ENCODE data around the gene APOBEC3B. TPM values are rescaled to one million over a fixed set of nuclear protein-coding genes. Genes with fewer than 3 reads are reported as not detected.
"Not testable (repeated sequence)": the region's sequence is repeated elsewhere in the genome, so short reads cannot be mapped to it uniquely, and the experiment has no call there.

The APOBEC3B gene
- polyA plus RNA-seq, 1 donor (not counting 4 experiments of a cell fraction or from before 2014, with no cell fraction given), result 3.4 TPM

DNA sequence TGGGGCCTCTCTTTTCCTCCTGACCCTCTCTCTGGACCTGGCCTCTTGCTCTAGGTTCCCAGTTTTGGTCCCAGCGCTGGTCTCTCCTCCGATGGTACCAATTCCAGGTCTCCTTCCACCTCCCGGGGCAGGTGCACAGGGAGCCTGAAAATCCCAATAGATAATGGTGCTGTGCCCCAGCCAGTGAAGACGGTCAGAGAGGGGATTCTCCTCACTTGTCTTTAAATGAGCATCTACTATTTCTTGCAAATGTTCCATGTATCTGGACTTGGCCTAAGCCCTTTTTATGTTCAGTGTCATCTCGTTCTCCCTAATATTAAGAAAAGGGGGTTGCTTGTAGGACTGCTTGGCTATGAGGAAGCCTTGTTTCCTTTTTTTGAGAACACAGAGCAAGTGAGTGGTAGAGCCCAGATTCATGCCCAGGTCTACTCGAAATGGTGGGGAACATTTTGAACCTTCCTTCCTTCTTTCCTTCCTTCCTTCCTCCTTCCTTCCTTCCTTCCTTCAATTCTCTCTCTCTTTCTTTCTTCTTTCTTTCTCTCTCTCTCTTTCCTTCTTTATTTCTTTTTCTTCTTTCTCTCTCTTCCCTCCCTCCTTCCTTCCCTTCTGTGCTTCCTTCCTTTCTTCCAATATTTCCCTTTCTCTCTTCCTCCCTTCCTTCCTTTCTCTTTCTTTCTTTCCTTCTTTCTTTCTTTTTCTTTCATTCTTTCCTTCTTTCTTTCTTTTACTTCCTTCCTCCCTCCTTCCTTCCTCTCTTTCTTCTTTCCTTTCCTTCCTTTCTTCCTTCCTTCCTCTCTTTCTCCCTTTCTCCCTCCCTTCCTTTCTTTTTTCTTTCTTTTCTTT is 24.1 kb upstream of the APOBEC3B start:
- Histone ChIP-seq H4K20me1 (ENCODE audit: control insufficient read depth, extremely low read depth, insufficient read depth, low read length) (no peaks in the 10 kb centered on the region), H3K9ac (ENCODE audit: control insufficient read depth, extremely low read depth, insufficient read depth, low read length) (no peak overlapping the region), H3K4me1 (ENCODE audit: control insufficient read depth, extremely low read depth, insufficient read depth, low read length) (no peaks in the 10 kb centered on the region), H3K4me3 (ENCODE audit: control insufficient read depth in 2 of 3, extremely low read depth in 1 of 3, insufficient read depth in 2 of 3, low read depth in 1 of 3, low read length in 3 of 3) (no peak overlapping the region), H3K9me1 (ENCODE audit: control insufficient read depth, extremely low read depth, insufficient read depth, low read length) (no peaks in the 10 kb centered on the region), H3K9me3 (ENCODE audit: control insufficient read depth, low read depth, low read length) (no peaks in the 10 kb centered on the region), H3K27me3 (ENCODE audit: control insufficient read depth, extremely low read depth, insufficient read depth, low read length) (peaks cover 32% of the 10 kb centered on the region), H2AFZ (ENCODE audit: control insufficient read depth, low read length) (no peak overlapping the region), H3K36me3 (ENCODE audit: control insufficient read depth in 2 of 2, extremely low read depth in 1 of 2, insufficient read depth in 2 of 2, low read length in 2 of 2) (no peaks in the 10 kb centered on the region), H3K27ac (ENCODE audit: control insufficient read depth, insufficient read depth, low read length) (no peak overlapping the region), H3K4me2 (ENCODE audit: control insufficient read depth, extremely low read depth, insufficient read depth, low read depth, low read length) (no peak overlapping the region), H3K79me2 (ENCODE audit: control insufficient read depth, insufficient read depth, low read length) (no peaks in the 10 kb centered on the region)
- dilution Hi-C loops (cut with MboI; ENCODE audit: extremely low pct_ligation_motif_present, low sequenced_read_pairs), result no loop called here
- DNase-seq (ENCODE audit: low read depth, low spot score) (no peak), FAIRE-seq (no peak)
- TF ChIP-seq, protein P1, sequence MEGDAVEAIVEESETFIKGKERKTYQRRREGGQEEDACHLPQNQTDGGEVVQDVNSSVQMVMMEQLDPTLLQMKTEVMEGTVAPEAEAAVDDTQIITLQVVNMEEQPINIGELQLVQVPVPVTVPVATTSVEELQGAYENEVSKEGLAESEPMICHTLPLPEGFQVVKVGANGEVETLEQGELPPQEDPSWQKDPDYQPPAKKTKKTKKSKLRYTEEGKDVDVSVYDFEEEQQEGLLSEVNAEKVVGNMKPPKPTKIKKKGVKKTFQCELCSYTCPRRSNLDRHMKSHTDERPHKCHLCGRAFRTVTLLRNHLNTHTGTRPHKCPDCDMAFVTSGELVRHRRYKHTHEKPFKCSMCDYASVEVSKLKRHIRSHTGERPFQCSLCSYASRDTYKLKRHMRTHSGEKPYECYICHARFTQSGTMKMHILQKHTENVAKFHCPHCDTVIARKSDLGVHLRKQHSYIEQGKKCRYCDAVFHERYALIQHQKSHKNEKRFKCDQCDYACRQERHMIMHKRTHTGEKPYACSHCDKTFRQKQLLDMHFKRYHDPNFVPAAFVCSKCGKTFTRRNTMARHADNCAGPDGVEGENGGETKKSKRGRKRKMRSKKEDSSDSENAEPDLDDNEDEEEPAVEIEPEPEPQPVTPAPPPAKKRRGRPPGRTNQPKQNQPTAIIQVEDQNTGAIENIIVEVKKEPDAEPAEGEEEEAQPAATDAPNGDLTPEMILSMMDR (optimal IDR thresholded peaks at IDR 0.05 in 1 of 3, IDR thresholded peaks at IDR 0.05 in 1 of 3, conservative IDR thresholded peaks at IDR 0.05 in 1 of 3; ENCODE audit: extremely low read depth in 1 of 3, insufficient read depth in 2 of 3, low read length in 3 of 3), result no peak
- no peak for TF ChIP-seq EZH2 (IDR thresholded peaks at IDR 0.05; ENCODE audit: low read length)

DNA sequence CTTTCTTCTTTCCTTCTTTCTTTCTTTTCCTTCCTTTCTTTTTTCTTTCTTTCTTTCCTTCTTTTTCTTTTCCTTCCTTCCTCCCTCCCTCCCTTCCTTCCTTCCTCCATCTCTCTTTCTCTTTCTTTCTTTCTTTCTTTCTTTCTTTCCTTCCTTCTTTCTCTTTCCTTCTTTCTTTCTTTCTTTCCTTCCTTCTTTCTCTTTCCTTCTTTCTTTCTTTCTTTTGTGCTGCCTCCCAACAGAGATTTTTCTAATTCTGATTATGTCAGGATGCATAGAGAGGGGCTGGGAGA is 23.6 kb upstream of the APOBEC3B start:
- H3K79me2 ChIP-seq (ENCODE audit: control insufficient read depth, insufficient read depth, low read length); H3K9me3 ChIP-seq (ENCODE audit: control insufficient read depth, low read depth, low read length); H3K4me3 ChIP-seq (ENCODE audit: control insufficient read depth in 2 of 3, extremely low read depth in 1 of 3, insufficient read depth in 2 of 3, low read depth in 1 of 3, low read length in 3 of 3); H4K20me1 ChIP-seq (ENCODE audit: control insufficient read depth, extremely low read depth, insufficient read depth, low read length); H3K4me1 ChIP-seq (ENCODE audit: control insufficient read depth, extremely low read depth, insufficient read depth, low read length); H3K36me3 ChIP-seq (ENCODE audit: control insufficient read depth in 2 of 2, extremely low read depth in 1 of 2, insufficient read depth in 2 of 2, low read length in 2 of 2); FAIRE-seq; DNase-seq (ENCODE audit: low read depth, low spot score); H3K9me1 ChIP-seq (ENCODE audit: control insufficient read depth, extremely low read depth, insufficient read depth, low read length); H3K4me2 ChIP-seq (ENCODE audit: control insufficient read depth, extremely low read depth, insufficient read depth, low read depth, low read length); H3K27ac ChIP-seq (ENCODE audit: control insufficient read depth, insufficient read depth, low read length); dilution Hi-C loops (cut with MboI; ENCODE audit: extremely low pct_ligation_motif_present, low sequenced_read_pairs); H2AFZ ChIP-seq (ENCODE audit: control insufficient read depth, low read length); H3K9ac ChIP-seq (ENCODE audit: control insufficient read depth, extremely low read depth, insufficient read depth, low read length): not testable (repeated sequence)
- H3K27me3 ChIP-seq (ENCODE audit: control insufficient read depth, extremely low read depth, insufficient read depth, low read length), result peaks cover 27% of the 10 kb centered on the region

DNA sequence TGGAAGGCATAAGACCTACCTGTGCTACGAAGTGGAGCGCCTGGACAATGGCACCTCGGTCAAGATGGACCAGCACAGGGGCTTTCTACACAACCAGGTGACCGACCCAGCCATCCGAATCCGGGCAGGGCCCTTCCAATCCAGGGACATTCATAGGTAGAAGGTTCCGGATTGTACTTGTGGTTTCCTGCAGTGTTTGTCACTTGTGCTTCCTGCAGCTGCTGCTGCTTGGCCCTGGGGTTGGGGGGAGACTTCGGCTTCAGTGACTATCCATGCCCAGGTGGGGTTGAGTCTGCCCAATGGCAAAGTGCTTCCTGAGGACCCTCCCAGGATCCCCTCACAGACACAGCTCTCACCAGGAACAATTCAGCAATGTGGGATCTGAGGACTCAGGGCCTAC is 22.6 kb upstream of the APOBEC3B start:
- Histone ChIP-seq H3K4me1 (ENCODE audit: control insufficient read depth, extremely low read depth, insufficient read depth, low read length) (no peaks in the 10 kb centered on the region), H3K27me3 (ENCODE audit: control insufficient read depth, extremely low read depth, insufficient read depth, low read length) (peaks cover 28% of the 10 kb centered on the region), H3K79me2 (ENCODE audit: control insufficient read depth, insufficient read depth, low read length) (no peaks in the 10 kb centered on the region), H4K20me1 (ENCODE audit: control insufficient read depth, extremely low read depth, insufficient read depth, low read length) (no peaks in the 10 kb centered on the region), H3K4me2 (ENCODE audit: control insufficient read depth, extremely low read depth, insufficient read depth, low read depth, low read length) (no peak overlapping the region), H3K9me1 (ENCODE audit: control insufficient read depth, extremely low read depth, insufficient read depth, low read length) (no peaks in the 10 kb centered on the region), H3K36me3 (ENCODE audit: control insufficient read depth in 2 of 2, extremely low read depth in 1 of 2, insufficient read depth in 2 of 2, low read length in 2 of 2) (no peaks in the 10 kb centered on the region), H3K9ac (ENCODE audit: control insufficient read depth, extremely low read depth, insufficient read depth, low read length) (no peak overlapping the region), H3K9me3 (ENCODE audit: control insufficient read depth, low read depth, low read length) (no peaks in the 10 kb centered on the region), H3K27ac (ENCODE audit: control insufficient read depth, insufficient read depth, low read length) (no peak overlapping the region), H3K4me3 (ENCODE audit: control insufficient read depth in 2 of 3, extremely low read depth in 1 of 3, insufficient read depth in 2 of 3, low read depth in 1 of 3, low read length in 3 of 3) (no peak overlapping the region), H2AFZ (ENCODE audit: control insufficient read depth, low read length) (no peak overlapping the region)
- FAIRE-seq (no peak), DNase-seq (ENCODE audit: low read depth, low spot score) (no peak)
- TF ChIP-seq, protein P1 (optimal IDR thresholded peaks at IDR 0.05 in 1 of 3, IDR thresholded peaks at IDR 0.05 in 1 of 3, conservative IDR thresholded peaks at IDR 0.05 in 1 of 3; ENCODE audit: extremely low read depth in 1 of 3, insufficient read depth in 2 of 3, low read length in 3 of 3), result no peak
- no peak for TF ChIP-seq EZH2 (IDR thresholded peaks at IDR 0.05; ENCODE audit: low read length)
- dilution Hi-C loops (cut with MboI; ENCODE audit: extremely low pct_ligation_motif_present, low sequenced_read_pairs), result no loop called here

DNA sequence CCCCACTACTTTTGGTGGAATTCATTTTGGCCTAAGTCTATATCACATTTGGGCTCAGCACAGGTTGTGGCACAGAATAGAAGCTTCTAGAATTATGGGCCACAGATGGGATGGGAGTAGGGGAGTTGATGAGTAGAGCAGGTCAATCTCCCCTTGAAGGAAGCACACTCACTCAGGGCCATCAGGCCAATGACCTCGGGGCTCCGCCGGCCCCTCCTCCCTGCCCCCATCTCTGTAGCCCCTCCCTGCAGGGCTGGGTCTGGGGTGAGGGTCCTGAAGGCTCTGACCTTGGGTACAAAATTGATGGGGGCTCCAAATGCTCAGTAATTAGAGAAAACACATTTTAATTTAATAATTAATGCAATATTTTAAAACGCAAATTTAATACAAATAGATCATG is 21.5 kb upstream of the APOBEC3B start:
- H3K9ac ChIP-seq (ENCODE audit: control insufficient read depth, extremely low read depth, insufficient read depth, low read length); H3K4me1 ChIP-seq (ENCODE audit: control insufficient read depth, extremely low read depth, insufficient read depth, low read length); H3K36me3 ChIP-seq (ENCODE audit: control insufficient read depth in 2 of 2, extremely low read depth in 1 of 2, insufficient read depth in 2 of 2, low read length in 2 of 2); H3K4me2 ChIP-seq (ENCODE audit: control insufficient read depth, extremely low read depth, insufficient read depth, low read depth, low read length); H4K20me1 ChIP-seq (ENCODE audit: control insufficient read depth, extremely low read depth, insufficient read depth, low read length); FAIRE-seq; H2AFZ ChIP-seq (ENCODE audit: control insufficient read depth, low read length); H3K9me1 ChIP-seq (ENCODE audit: control insufficient read depth, extremely low read depth, insufficient read depth, low read length); dilution Hi-C loops (cut with MboI; ENCODE audit: extremely low pct_ligation_motif_present, low sequenced_read_pairs); H3K27ac ChIP-seq (ENCODE audit: control insufficient read depth, insufficient read depth, low read length); H3K9me3 ChIP-seq (ENCODE audit: control insufficient read depth, low read depth, low read length); DNase-seq (ENCODE audit: low read depth, low spot score); H3K4me3 ChIP-seq (ENCODE audit: control insufficient read depth in 2 of 3, extremely low read depth in 1 of 3, insufficient read depth in 2 of 3, low read depth in 1 of 3, low read length in 3 of 3); H3K79me2 ChIP-seq (ENCODE audit: control insufficient read depth, insufficient read depth, low read length): not testable (repeated sequence)
- peaks cover 25% of the 10 kb centered on the region for H3K27me3 ChIP-seq (ENCODE audit: control insufficient read depth, extremely low read depth, insufficient read depth, low read length)

All from keratinocyte (primary cell).